ENCODE measurements around the gene ULK4.
"Not testable (repeated sequence)": the region's sequence is repeated elsewhere in the genome, so short reads cannot be mapped to it uniquely, and the experiment has no call there.

The ULK4 gene

DNA sequence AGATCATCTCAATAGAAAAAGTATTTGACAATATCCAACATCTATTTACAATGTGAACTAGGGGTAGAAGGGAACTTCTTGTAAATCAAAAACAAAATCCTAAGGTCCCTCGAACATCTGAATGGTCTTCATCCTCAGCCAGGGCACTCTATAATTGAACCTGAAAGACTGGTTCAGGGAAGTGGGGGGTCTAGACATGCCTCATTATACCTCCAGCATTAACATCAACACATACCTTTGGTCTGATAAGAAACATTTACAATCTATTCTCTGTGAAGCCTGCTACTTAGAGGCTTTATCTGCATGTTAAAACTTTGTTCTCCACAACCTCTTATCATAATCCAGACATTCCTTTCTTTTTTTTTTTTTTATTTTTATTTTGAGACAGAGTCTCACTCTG, 550.8 kb downstream of the ULK4 start:
- no peaks in the 10 kb centered on the region for H4K20me1 ChIP-seq (ENCODE audit: insufficient read depth, low read length)

DNA sequence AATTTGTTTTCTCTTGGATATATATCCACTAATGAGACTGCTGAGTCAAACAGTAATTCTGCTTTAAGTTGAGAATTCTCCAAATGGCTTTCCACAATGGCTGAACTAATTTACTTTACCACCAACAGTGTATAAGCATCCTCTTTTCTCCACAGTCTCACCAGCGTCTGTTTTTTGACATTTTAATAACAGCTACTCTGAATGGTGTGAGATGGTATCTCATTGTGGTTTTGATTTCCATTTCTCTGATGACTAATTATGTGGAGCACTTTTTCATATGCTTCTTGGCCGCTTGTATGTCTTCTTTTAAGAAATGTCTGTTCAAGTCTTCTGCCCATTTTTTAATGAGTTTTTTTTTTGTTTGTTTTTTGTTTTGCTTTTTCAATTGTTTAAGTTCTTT, 556.4 kb downstream of the ULK4 start:
- Histone ChIP-seq H3K4me3 (ENCODE audit: low read length) (no peak overlapping the region), H3K9me3 (ENCODE audit: insufficient read depth, low read length) (no peaks in the 10 kb centered on the region), H3K27ac (ENCODE audit: low read length) (no peak overlapping the region), H3K4me1 (ENCODE audit: low read length) (no peaks in the 10 kb centered on the region), H3K4me2 (ENCODE audit: low read length) (no peak overlapping the region), H3K79me2 (ENCODE audit: low read length) (no peaks in the 10 kb centered on the region), H3K9ac (ENCODE audit: low read length) (no peak overlapping the region), H3K27me3 (ENCODE audit: low read depth, low read length) (no peaks in the 10 kb centered on the region; the same call in 1 of the 2 replicates), H3K36me3 (replicated peaks; ENCODE audit: low read depth, low read length) (no peaks in the 10 kb centered on the region), H2AFZ (ENCODE audit: low read depth, low read length) (no peak overlapping the region), H4K20me1 (ENCODE audit: insufficient read depth, low read length) (no peaks in the 10 kb centered on the region)
- TF ChIP-seq CTCF (IDR thresholded peaks at IDR 0.05; ENCODE audit: low read depth, low read length) (no peak), EZH2phosphoT487 (IDR thresholded peaks at IDR 0.05; ENCODE audit: low read depth) (no peak)

More for the DNA sequence above, 550.8 kb downstream of the ULK4 start:
- H3K9ac ChIP-seq (ENCODE audit: low read length) = no peak overlapping the region
- 0 out of 2 replicates have a peak, but pooled peaks cover 3% of the 10 kb centered on the region for H3K4me1 ChIP-seq (ENCODE audit: low read length)
- no peak overlapping the region for H3K4me3 ChIP-seq (ENCODE audit: low read length)
- H3K9me3 ChIP-seq (ENCODE audit: insufficient read depth, low read length) = no peaks in the 10 kb centered on the region
- H3K36me3 ChIP-seq (replicated peaks; ENCODE audit: low read depth, low read length) = no peaks in the 10 kb centered on the region
- no peaks in the 10 kb centered on the region for H3K27me3 ChIP-seq (ENCODE audit: low read depth, low read length)
- no peak for TF ChIP-seq CTCF (IDR thresholded peaks at IDR 0.05; ENCODE audit: low read depth, low read length)
- TF ChIP-seq EZH2phosphoT487 (IDR thresholded peaks at IDR 0.05; ENCODE audit: low read depth) = no peak
- H3K79me2 ChIP-seq (ENCODE audit: low read length) = no peaks in the 10 kb centered on the region
- no peak overlapping the region for H3K4me2 ChIP-seq (ENCODE audit: low read length)
- H2AFZ ChIP-seq (ENCODE audit: low read depth, low read length) = no peak overlapping the region
- no peak overlapping the region for H3K27ac ChIP-seq (ENCODE audit: low read length)

DNA sequence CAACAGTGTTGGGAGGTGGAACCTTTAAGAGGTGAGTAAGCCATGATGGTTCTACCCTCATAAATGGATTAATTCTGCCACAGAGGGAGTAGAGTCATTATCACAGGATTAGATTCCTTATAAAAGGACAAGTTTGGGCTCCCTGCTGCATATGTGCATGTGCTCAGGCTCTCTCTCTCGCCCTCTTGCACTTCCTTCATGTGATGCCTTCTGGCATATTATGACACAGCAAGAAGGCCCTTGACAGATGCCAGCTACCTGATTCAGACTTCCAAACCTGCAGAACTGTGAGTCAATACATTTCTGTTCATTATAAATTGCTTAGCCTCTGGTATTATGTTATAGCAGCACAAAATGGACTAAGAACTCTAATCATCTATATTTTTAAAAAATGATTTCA, 557.3 kb downstream of the ULK4 start:
- TF ChIP-seq EZH2phosphoT487 (IDR thresholded peaks at IDR 0.05; ENCODE audit: low read depth) (no peak), CTCF (IDR thresholded peaks at IDR 0.05; ENCODE audit: low read depth, low read length) (no peak)
- H3K4me3 ChIP-seq (ENCODE audit: low read length) = no peak overlapping the region
- no peaks in the 10 kb centered on the region for H3K79me2 ChIP-seq (ENCODE audit: low read length)
- H3K36me3 ChIP-seq (replicated peaks; ENCODE audit: low read depth, low read length) = no peaks in the 10 kb centered on the region
- peaks cover 3% of the 10 kb centered on the region; the same call in 1 of the 2 replicates for H3K27me3 ChIP-seq (ENCODE audit: low read depth, low read length)
- H3K9me3 ChIP-seq (ENCODE audit: insufficient read depth, low read length) = no peaks in the 10 kb centered on the region
- H4K20me1 ChIP-seq (ENCODE audit: insufficient read depth, low read length) = no peaks in the 10 kb centered on the region
- no peak overlapping the region for H3K27ac ChIP-seq (ENCODE audit: low read length)
- H3K4me1 ChIP-seq (ENCODE audit: low read length) = no peaks in the 10 kb centered on the region
- no peak overlapping the region for H3K4me2 ChIP-seq (ENCODE audit: low read length)
- H3K9ac ChIP-seq (ENCODE audit: low read length) = no peak overlapping the region
- H2AFZ ChIP-seq (ENCODE audit: low read depth, low read length) = no peak overlapping the region

DNA sequence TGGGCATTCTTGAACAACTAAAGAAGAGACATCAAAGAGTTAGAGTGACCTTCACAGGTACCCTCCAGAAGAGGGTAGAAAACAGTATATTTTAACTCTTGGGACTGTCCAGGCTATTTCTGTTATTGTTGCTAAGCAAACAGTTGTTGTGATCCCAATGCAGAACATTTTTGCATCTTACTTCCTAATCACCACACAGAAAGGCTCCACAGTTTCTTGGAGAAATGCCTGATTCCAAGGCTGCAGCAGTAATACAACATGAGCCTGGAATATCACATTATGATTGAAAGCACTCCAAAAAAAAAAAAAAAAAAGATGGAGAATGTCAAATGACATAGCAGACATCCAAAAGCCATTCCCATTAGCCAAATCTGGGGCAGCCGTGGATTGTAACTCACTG, 567.0 kb downstream of the ULK4 start:
- no peak overlapping the region for H3K27ac ChIP-seq (ENCODE audit: low read length)
- no peaks in the 10 kb centered on the region for H3K4me1 ChIP-seq (ENCODE audit: low read length)
- no peaks in the 10 kb centered on the region for H4K20me1 ChIP-seq (ENCODE audit: insufficient read depth, low read length)
- no peak overlapping the region for H2AFZ ChIP-seq (ENCODE audit: low read depth, low read length)
- no peak overlapping the region for H3K9ac ChIP-seq (ENCODE audit: low read length)
- H3K4me3 ChIP-seq (ENCODE audit: low read length) = no peak overlapping the region
- H3K4me2 ChIP-seq (ENCODE audit: low read length) = no peak overlapping the region
- 0 out of 2 replicates have a peak, but pooled peaks cover 2% of the 10 kb centered on the region for H3K27me3 ChIP-seq (ENCODE audit: low read depth, low read length)
- H3K9me3 ChIP-seq (ENCODE audit: insufficient read depth, low read length) = no peaks in the 10 kb centered on the region
- H3K36me3 ChIP-seq (replicated peaks; ENCODE audit: low read depth, low read length) = no peaks in the 10 kb centered on the region
- TF ChIP-seq CTCF (IDR thresholded peaks at IDR 0.05; ENCODE audit: low read depth, low read length) (no peak), EZH2phosphoT487 (IDR thresholded peaks at IDR 0.05; ENCODE audit: low read depth) (no peak)
- H3K79me2 ChIP-seq (ENCODE audit: low read length) = no peaks in the 10 kb centered on the region

- H2AFZ ChIP-seq (ENCODE audit: low read depth, low read length); H3K4me3 ChIP-seq (ENCODE audit: low read length); H3K79me2 ChIP-seq (ENCODE audit: low read length); H3K9ac ChIP-seq (ENCODE audit: low read length); H3K4me2 ChIP-seq (ENCODE audit: low read length); H3K27ac ChIP-seq (ENCODE audit: low read length); H3K36me3 ChIP-seq (replicated peaks; ENCODE audit: low read depth, low read length); H3K9me3 ChIP-seq (ENCODE audit: insufficient read depth, low read length); H4K20me1 ChIP-seq (ENCODE audit: insufficient read depth, low read length); H3K27me3 ChIP-seq (ENCODE audit: low read depth, low read length); H3K4me1 ChIP-seq (ENCODE audit: low read length): not testable (repeated sequence)
Measured at GRCh38 chr3:41370765-41371535, 591.0 kb downstream of the ULK4 start.

Data from OCI-LY3 (cell line).